ENCODE measurements around the gene XPR1. TPM values are rescaled to one million over a fixed set of nuclear protein-coding genes. Genes with fewer than 3 reads are reported as not detected.

XPR1 gene
- total and polyA plus RNA-seq, 2 of the 8 experiments (the other 6 are each of a cell fraction or from before 2014, with no cell fraction given) = 28.6 to 43.9 TPM

DNA sequence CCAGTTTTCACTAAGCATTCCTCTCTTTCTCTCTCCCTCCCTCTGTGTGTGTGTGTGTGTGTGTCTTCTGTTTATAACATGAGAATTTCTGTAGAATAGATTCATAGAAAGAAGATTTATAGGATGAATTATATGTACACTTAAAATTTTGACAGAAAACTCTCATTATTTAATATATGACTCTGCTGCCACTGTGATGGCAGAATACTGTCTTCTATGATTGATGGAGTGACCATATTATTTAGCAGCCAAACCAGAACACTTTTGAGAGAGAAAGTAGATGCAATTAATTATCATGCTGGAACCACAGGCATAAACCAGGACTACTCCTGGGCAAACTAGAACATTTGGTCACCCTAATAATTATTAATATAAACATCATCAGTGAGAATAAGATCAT is 34.3 kb upstream of the XPR1 start:
- Histone ChIP-seq H3K56ac (replicated peaks; ENCODE audit: insufficient read length, low read depth, low read length) (no peak overlapping the region), H3K23ac (ENCODE audit: insufficient read length) (no peak overlapping the region), H2BK120ac (replicated peaks; ENCODE audit: low read depth, low read length) (no peak overlapping the region), H4K20me1 (replicated peaks in 1 of 2; ENCODE audit: control insufficient read depth in 1 of 2, insufficient read depth in 2 of 2, low read length in 2 of 2) (no peaks in the 10 kb centered on the region), H3K27me3 (replicated peaks in 1 of 4; ENCODE audit: control insufficient read depth in 3 of 4, extremely low read depth in 1 of 4, insufficient read depth in 3 of 4, low read length in 3 of 4) (no peaks in the 10 kb centered on the region; a peak in 1 of 7 replicates), H3K4ac (replicated peaks; ENCODE audit: insufficient read length, low read depth, low read length) (no peak overlapping the region), H3K27ac (ENCODE audit: low read depth, low read length) (no peak overlapping the region), H2BK15ac (ENCODE audit: low read length) (no peak overlapping the region), H2AK5ac (ENCODE audit: low read depth, low read length) (no peak overlapping the region), H3K79me1 (ENCODE audit: low read depth, low read length) (no peaks in the 10 kb centered on the region), H4K91ac (replicated peaks; ENCODE audit: insufficient read length, low read length) (no peak overlapping the region), H3K79me2 (ENCODE audit: control insufficient read depth in 1 of 2, insufficient read depth in 2 of 2, low read length in 2 of 2) (no peaks in the 10 kb centered on the region), H4K8ac (ENCODE audit: extremely low read depth, insufficient read depth, low read length) (no peak overlapping the region), H2BK5ac (ENCODE audit: low read depth, low read length) (no peak overlapping the region), H2BK20ac (ENCODE audit: low read length) (no peak overlapping the region), H3K4me1 (replicated peaks in 1 of 4; ENCODE audit: control insufficient read depth in 3 of 4, insufficient read depth in 4 of 4, low read length in 3 of 4) (no peaks in the 10 kb centered on the region; a peak in 1 of 7 replicates), H3K14ac (ENCODE audit: insufficient read length) (no peak overlapping the region), H3K4me2 (ENCODE audit: insufficient read depth in 1 of 2, low read depth in 2 of 2, low read length in 2 of 2) (no peak overlapping the region), H3K9ac (replicated peaks in 1 of 4; ENCODE audit: extremely low read depth in 1 of 4, low read depth in 3 of 4, low read length in 3 of 4) (no peak overlapping the region), H3K23me2 (ENCODE audit: low read depth, low read length) (no peaks in the 10 kb centered on the region), H3K36me3 (ENCODE audit: control insufficient read depth in 2 of 4, insufficient read depth in 4 of 4, low read length in 3 of 4) (no peaks in the 10 kb centered on the region), H2AFZ (ENCODE audit: low read length) (no peak overlapping the region), H2BK12ac (ENCODE audit: low read depth, low read length) (no peak overlapping the region), H3K18ac (ENCODE audit: extremely low read depth, low read length) (no peak overlapping the region), H3K9me3 (ENCODE audit: insufficient read depth in 2 of 2, low read depth in 1 of 2, low read length in 1 of 2) (no peaks in the 10 kb centered on the region), H3K4me3 (ENCODE audit: extremely low read depth in 1 of 4, insufficient read depth in 2 of 4, low read depth in 3 of 4, low read length in 4 of 4) (no peak overlapping the region), H4K5ac (ENCODE audit: insufficient read length, low read depth, low read length) (no peak overlapping the region)
- DNase-seq (ENCODE audit: low read depth in 1 of 2, low spot score in 2 of 2) (no peak), FAIRE-seq (no peak)
- ChIA-PET CTCF (ENCODE audit: partially characterized antibody) (no interaction called here), POLR2A (ENCODE audit: partially characterized antibody) (no interaction called here)
- TF ChIP-seq, protein P1, sequence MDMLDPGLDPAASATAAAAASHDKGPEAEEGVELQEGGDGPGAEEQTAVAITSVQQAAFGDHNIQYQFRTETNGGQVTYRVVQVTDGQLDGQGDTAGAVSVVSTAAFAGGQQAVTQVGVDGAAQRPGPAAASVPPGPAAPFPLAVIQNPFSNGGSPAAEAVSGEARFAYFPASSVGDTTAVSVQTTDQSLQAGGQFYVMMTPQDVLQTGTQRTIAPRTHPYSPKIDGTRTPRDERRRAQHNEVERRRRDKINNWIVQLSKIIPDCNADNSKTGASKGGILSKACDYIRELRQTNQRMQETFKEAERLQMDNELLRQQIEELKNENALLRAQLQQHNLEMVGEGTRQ (IDR thresholded peaks at IDR 0.05; ENCODE audit: low read length) = no peak
- TF ChIP-seq TBP (IDR thresholded peaks at IDR 0.05; ENCODE audit: low read depth, low read length) (no peak), BCL11A (IDR thresholded peaks at IDR 0.05; ENCODE audit: low read depth in 2 of 2, low read length in 2 of 2) (no peak), RAD21 (IDR thresholded peaks at IDR 0.05 in 1 of 2, conservative IDR thresholded peaks at IDR 0.05 in 1 of 2; ENCODE audit: low read depth in 2 of 2, low read length in 2 of 2) (no peak), JUN (IDR thresholded peaks at IDR 0.05; ENCODE audit: low read depth, low read length) (no peak), SP4 (IDR thresholded peaks at IDR 0.05; ENCODE audit: low read length) (no peak), SP1 (IDR thresholded peaks at IDR 0.05; ENCODE audit: low read depth, low read length) (no peak), GTF2F1 (IDR thresholded peaks at IDR 0.05; ENCODE audit: borderline replicate concordance, low read depth, low read length) (no peak), EGR1 (IDR thresholded peaks at IDR 0.05; ENCODE audit: borderline replicate concordance, low read depth, low read length) (no peak), NRF1 (IDR thresholded peaks at IDR 0.05; ENCODE audit: low read depth, low read length) (no peak), ASH2L (IDR thresholded peaks at IDR 0.05; ENCODE audit: low read length) (no peak), ZNF274 (IDR thresholded peaks at IDR 0.05; ENCODE audit: borderline replicate concordance, extremely low read depth, low read length) (no peak), CHD2 (IDR thresholded peaks at IDR 0.05; ENCODE audit: low read length) (no peak), SIX5 (IDR thresholded peaks at IDR 0.05; ENCODE audit: low read depth, low read length) (no peak), POU5F1 (IDR thresholded peaks at IDR 0.05; ENCODE audit: low read depth, low read length) (no peak), RBBP5 (IDR thresholded peaks at IDR 0.05; ENCODE audit: borderline replicate concordance, low read depth, low read length) (no peak)

Data from H1 (cell line).